Activated T-cell treated with anti-CD3 and anti-CD28 coated beads, Interleukin-2, amount 50 U/mL, for 24 hours (primary cell): ENCODE data around the gene MTFR1L.

Source experiments
- DNase-seq: peaks from one replicate; pipeline ENCODE4 v3.0.0-alpha.2; 2020
- H3K27ac Mint-ChIP-seq: 2 replicates; pipeline ENCODE4 v1.8.0; 2020; ENCODE audit warnings: mild to moderate bottlenecking, mixed read lengths
- H3K27me3 Mint-ChIP-seq: 2 replicates; pipeline ENCODE4 v1.8.0; 2020; ENCODE audit warnings: mixed read lengths
- H3K36me3 Mint-ChIP-seq: 2 replicates; pipeline ENCODE4 v1.8.0; 2020; ENCODE audit warnings: low read depth, mixed read lengths
- H3K4me1 Mint-ChIP-seq: 2 replicates; pipeline ENCODE4 v1.8.0; 2020; ENCODE audit warnings: low read depth, mixed read lengths
- H3K4me3 Mint-ChIP-seq: 2 replicates; pipeline ENCODE4 v1.8.0; 2020; ENCODE audit warnings: mild to moderate bottlenecking, moderate library complexity, mixed read lengths
- H3K9me3 Mint-ChIP-seq: 2 replicates; pipeline ENCODE4 v1.8.0; 2020; ENCODE audit warnings: mixed read lengths

MTFR1L gene

GRCh38 chr1:25782608-25783201, 37.0 kb upstream of the MTFR1L start:
- no peaks in the 10 kb centered on the region for H3K27me3 Mint-ChIP-seq
- peaks cover 16% of the 10 kb centered on the region for H3K36me3 Mint-ChIP-seq
- H3K27ac Mint-ChIP-seq, result no peak overlapping the region
- H3K4me1 Mint-ChIP-seq, result peaks cover 14% of the 10 kb centered on the region
- no peak for DNase-seq
- H3K4me3 Mint-ChIP-seq, result no peak overlapping the region
- no peaks in the 10 kb centered on the region for H3K9me3 Mint-ChIP-seq

- Mint-ChIP-seq H3K4me3 (no peak overlapping the region), H3K36me3 (peaks cover 17% of the 10 kb centered on the region), H3K9me3 (no peaks in the 10 kb centered on the region), H3K27me3 (no peaks in the 10 kb centered on the region), H3K4me1 (peaks cover 7% of the 10 kb centered on the region), H3K27ac (no peak overlapping the region)
- DNase-seq, result no peak
These were observed 35.1 kb upstream of the MTFR1L start for GRCh38 chr1:25784575-25785051.

DNA sequence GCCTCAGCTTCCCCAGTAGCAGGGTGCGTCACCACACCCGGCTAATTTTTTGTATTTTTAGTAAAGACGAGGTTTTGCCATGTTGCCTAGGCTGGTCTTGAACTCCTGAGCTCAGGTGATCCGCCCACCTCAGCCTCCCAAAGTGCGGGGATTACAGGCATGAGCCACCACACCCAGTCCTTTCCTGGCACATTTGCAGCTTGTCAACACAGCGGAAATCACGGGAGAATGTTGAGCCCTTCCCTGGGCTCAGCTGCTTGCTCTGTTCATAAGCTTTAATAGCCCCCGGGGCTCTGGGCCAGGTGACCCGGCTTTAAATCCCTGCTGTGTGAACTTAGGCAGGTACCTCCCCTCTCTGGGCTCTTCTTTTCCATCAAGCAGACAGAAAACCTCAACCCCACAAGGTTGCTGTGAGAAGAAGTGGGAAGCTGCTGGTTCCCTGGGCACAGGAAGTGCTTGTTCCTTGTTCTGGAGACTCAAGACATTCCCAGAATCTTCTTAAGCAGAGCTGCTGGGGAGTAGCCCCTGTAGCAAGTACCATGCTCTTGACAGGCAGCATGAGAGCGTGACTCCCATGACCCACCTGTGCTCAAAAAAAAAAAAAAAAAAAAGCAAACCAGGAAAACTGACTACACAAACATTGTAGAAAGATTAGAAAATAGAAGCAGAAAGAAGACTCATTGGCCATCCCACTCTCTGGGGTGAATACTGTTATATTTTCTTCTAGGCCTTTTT, 34.3 kb upstream of the MTFR1L start:
- H3K36me3 Mint-ChIP-seq, result peaks cover 19% of the 10 kb centered on the region
- H3K4me3 Mint-ChIP-seq, result no peak overlapping the region
- no peaks in the 10 kb centered on the region for H3K27me3 Mint-ChIP-seq
- peaks cover 7% of the 10 kb centered on the region for H3K4me1 Mint-ChIP-seq
- H3K9me3 Mint-ChIP-seq, result no peaks in the 10 kb centered on the region
- H3K27ac Mint-ChIP-seq, result no peak overlapping the region
- DNase-seq, result no peak

DNA sequence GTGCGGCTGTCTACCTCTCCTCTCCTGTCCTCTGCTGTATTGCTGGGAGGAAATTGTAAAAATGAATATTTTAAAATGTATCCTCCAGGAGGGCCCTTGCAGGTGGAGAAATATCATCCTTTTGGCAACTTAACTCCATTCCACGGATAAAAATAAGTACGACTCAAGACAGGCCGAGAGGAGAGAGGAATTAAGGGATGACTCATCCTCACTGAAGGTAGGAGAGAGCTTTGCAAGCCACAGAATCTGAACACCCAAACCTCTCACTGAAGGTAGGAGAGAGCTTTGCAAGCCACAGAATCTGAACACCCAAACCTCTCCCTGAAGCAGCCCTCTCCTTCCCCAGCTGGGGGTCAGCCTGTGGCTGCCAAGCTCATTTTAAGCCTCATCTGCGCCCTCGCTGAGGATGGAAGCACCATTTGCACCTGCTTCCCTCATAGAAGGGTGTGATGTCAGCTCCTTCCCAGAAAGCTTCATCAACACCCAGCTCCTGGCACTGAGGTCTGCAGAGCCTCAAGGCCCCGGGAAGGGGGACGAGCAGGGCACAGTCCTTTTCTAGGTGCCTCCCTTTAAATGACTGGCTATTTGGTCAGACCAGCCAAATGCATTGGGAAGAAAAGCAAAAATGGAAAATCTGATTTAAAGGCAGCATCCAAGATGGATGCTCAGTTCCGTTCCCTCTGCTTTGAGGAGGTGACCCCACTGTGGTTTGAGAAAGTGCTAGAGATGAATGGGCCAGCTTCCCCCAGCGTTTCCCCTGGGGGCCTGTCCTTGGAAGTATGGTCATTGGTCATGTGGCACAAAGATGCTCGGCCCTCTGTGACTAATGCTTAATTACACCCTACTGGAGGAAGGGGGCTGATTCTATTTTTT, 32.6 kb upstream of the MTFR1L start:
- no peaks in the 10 kb centered on the region for H3K27me3 Mint-ChIP-seq
- peaks cover 19% of the 10 kb centered on the region for H3K36me3 Mint-ChIP-seq
- H3K27ac Mint-ChIP-seq, result no peak overlapping the region
- no peaks in the 10 kb centered on the region for H3K9me3 Mint-ChIP-seq
- H3K4me1 Mint-ChIP-seq, result peaks cover 7% of the 10 kb centered on the region
- no peak overlapping the region for H3K4me3 Mint-ChIP-seq
- no peak for DNase-seq

DNA sequence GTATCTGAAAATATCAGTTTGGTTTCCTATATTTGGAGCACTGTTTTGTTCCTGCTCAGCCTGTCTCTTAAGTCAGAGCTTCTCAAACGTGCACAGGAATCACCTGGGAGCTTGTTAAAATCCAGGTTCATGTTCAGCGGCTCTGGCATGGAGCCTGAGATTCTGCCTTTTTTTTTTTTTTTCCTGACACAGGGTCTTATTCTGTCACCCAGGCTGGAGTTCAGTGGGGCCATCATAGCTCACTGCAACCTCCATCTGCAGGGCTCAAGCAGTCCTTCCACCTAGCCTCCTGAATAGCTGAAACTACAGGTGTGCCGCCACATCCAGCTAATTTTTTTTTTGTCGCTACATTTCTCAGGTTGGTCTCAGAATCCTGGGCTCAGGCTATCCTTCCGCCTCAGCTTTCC, 32.0 kb upstream of the MTFR1L start:
- Mint-ChIP-seq H3K36me3 (peaks cover 19% of the 10 kb centered on the region), H3K4me3 (no peak overlapping the region), H3K9me3 (no peaks in the 10 kb centered on the region), H3K27me3 (no peaks in the 10 kb centered on the region), H3K27ac (no peak overlapping the region), H3K4me1 (peaks cover 7% of the 10 kb centered on the region)
- no peak for DNase-seq

- H3K27me3 Mint-ChIP-seq, result no peaks in the 10 kb centered on the region
- peaks cover 20% of the 10 kb centered on the region for H3K4me1 Mint-ChIP-seq
- H3K36me3 Mint-ChIP-seq, result peaks cover 12% of the 10 kb centered on the region
- no peak overlapping the region for H3K4me3 Mint-ChIP-seq
- no peak for DNase-seq
- H3K27ac Mint-ChIP-seq, result no peak overlapping the region
- H3K9me3 Mint-ChIP-seq, result no peaks in the 10 kb centered on the region
These were observed 29.3 kb upstream of the MTFR1L start for GRCh38 chr1:25790472-25790871.

- no peaks in the 10 kb centered on the region for H3K27me3 Mint-ChIP-seq
- H3K4me3 Mint-ChIP-seq, result no peak overlapping the region
- H3K4me1 Mint-ChIP-seq, result peaks cover 30% of the 10 kb centered on the region
- no peak for DNase-seq
- peaks cover 11% of the 10 kb centered on the region for H3K36me3 Mint-ChIP-seq
- H3K27ac Mint-ChIP-seq, result no peak overlapping the region
- H3K9me3 Mint-ChIP-seq, result no peaks in the 10 kb centered on the region
These were observed 27.6 kb upstream of the MTFR1L start for GRCh38 chr1:25792115-25792514.

GRCh38 chr1:25793585-25794170, 26.1 kb upstream of the MTFR1L start:
- no peak overlapping the region for H3K4me3 Mint-ChIP-seq
- H3K9me3 Mint-ChIP-seq, result no peaks in the 10 kb centered on the region
- H3K27ac Mint-ChIP-seq, result peak overlapping the region; percentile 35
- peaks cover 43% of the 10 kb centered on the region for H3K4me1 Mint-ChIP-seq
- no peaks in the 10 kb centered on the region for H3K27me3 Mint-ChIP-seq
- H3K36me3 Mint-ChIP-seq, result peaks cover 3% of the 10 kb centered on the region
- no peak for DNase-seq

GRCh38 chr1:25794325-25794724, 25.4 kb upstream of the MTFR1L start:
- H3K4me1 Mint-ChIP-seq, result peaks cover 45% of the 10 kb centered on the region
- H3K9me3 Mint-ChIP-seq, result no peaks in the 10 kb centered on the region
- no peak overlapping the region for H3K4me3 Mint-ChIP-seq
- H3K27ac Mint-ChIP-seq, result no peak overlapping the region
- peaks cover 3% of the 10 kb centered on the region for H3K36me3 Mint-ChIP-seq
- DNase-seq, result no peak
- no peaks in the 10 kb centered on the region for H3K27me3 Mint-ChIP-seq

- H3K36me3 Mint-ChIP-seq, result peaks cover under 1% of the 10 kb centered on the region
- no peak for DNase-seq
- H3K4me1 Mint-ChIP-seq, result peaks cover 50% of the 10 kb centered on the region
- no peaks in the 10 kb centered on the region for H3K27me3 Mint-ChIP-seq
- H3K27ac Mint-ChIP-seq, result no peak overlapping the region
- H3K9me3 Mint-ChIP-seq, result no peaks in the 10 kb centered on the region
- H3K4me3 Mint-ChIP-seq, result no peak overlapping the region
These were observed 24.5 kb upstream of the MTFR1L start for GRCh38 chr1:25795211-25795610.

- Mint-ChIP-seq H3K27ac (peak overlapping the region; percentile 38), H3K4me1 (peaks cover 57% of the 10 kb centered on the region)
These were observed 23.6 kb upstream of the MTFR1L start for GRCh38 chr1:25795946-25796810.

GRCh38 chr1:25796811-25797458, 22.8 kb upstream of the MTFR1L start:
- Mint-ChIP-seq H3K36me3 (no peaks in the 10 kb centered on the region), H3K4me1 (peaks cover 61% of the 10 kb centered on the region), H3K27me3 (no peaks in the 10 kb centered on the region), H3K27ac (peak overlapping the region; percentile 38), H3K9me3 (no peaks in the 10 kb centered on the region), H3K4me3 (peak overlapping the region; percentile 12)
- peak; percentile 90 for DNase-seq

More at GRCh38 chr1:25795946-25796810, 23.6 kb upstream of the MTFR1L start:
- Mint-ChIP-seq H3K36me3 (no peaks in the 10 kb centered on the region), H3K9me3 (no peaks in the 10 kb centered on the region), H3K27me3 (no peaks in the 10 kb centered on the region), H3K4me3 (peak overlapping the region; percentile 12)
- DNase-seq, result no peak

DNA sequence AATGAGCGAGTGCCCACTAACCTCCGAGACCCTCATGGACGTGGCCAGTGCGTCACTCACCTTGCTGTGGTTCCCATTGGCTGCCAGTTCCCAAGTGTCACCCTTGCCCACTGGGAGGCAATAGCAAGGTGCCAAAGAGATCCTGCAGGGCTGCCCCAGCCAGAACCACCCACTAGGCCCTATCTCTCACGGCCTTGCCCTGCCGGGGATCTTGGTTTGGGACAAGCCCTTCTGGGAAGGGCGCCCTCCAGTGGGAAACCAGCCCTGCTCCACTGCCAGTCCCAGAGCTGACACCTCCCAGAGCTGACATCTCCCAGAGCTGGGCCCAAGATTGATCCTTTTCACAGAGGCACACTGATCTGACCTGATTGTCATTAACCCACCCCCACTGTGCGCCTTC, 21.8 kb upstream of the MTFR1L start:
- Mint-ChIP-seq H3K36me3 (no peaks in the 10 kb centered on the region), H3K9me3 (no peaks in the 10 kb centered on the region), H3K4me3 (no peak overlapping the region), H3K27ac (no peak overlapping the region), H3K27me3 (no peaks in the 10 kb centered on the region), H3K4me1 (peaks cover 71% of the 10 kb centered on the region)
- DNase-seq, result no peak
